Testis (tissue), 3 donors: ENCODE data around the gene COLEC11. TPM values are rescaled to one million over a fixed set of nuclear protein-coding genes. Genes with fewer than 3 reads are reported as not detected.
"Not testable (repeated sequence)": the region's sequence is repeated elsewhere in the genome, so short reads cannot be mapped to it uniquely, and the experiment has no call there.

Experiments
- DNase-seq: peaks from one replicate; pipeline ENCODE4 v3.0.0-alpha.2; 2019
- H3K27ac ChIP-seq, 2 donors: fragments of 200-600 bp; sonication (generic); one replicate each; pipeline ENCODE4 v1.5.1; 2019
- H3K27me3 ChIP-seq: fragments of 200-600 bp; sonication (generic); one replicate; pipeline ENCODE4 v1.5.1; 2019
- H3K36me3 ChIP-seq: fragments of 200-600 bp; sonication (generic); one replicate; pipeline ENCODE4 v1.5.1; 2017; ENCODE audit warnings: low read depth; ENCODE audit errors: missing control alignments
- H3K4me1 ChIP-seq: fragments of 200-600 bp; sonication (generic); one replicate; pipeline ENCODE4 v1.5.1; 2019
- H3K4me3 ChIP-seq, 2 donors: fragments of 200-600 bp; sonication (generic); one replicate each; pipeline ENCODE4 v1.5.1; 2017 to 2019
- H3K9me3 ChIP-seq: fragments of 200-600 bp; sonication (generic); one replicate; pipeline ENCODE4 v1.5.1; 2017
- POLR2A ChIP-seq: fragments of 450-650 bp; IDR thresholded peaks from one replicate; pipeline ENCODE4 v1.6.1; 2017; ENCODE audit warnings: antibody characterized with exemption, mild to moderate bottlenecking, moderate library complexity
- WGBS, 2 donors: methylation state at CpG; one replicate each; pipeline ENCODE4 v1.1.5; 2018; 5-methylcytosine and 5-hydroxymethylcytosine counted together
- intact Hi-C: fragments of 100-400 bp; cut with DNase I; formaldehyde crosslinking; loops from one replicate; pipeline ENCODE4 v1.15.1; 2023; ENCODE audit warnings: low total_unique reads
- polyA plus RNA-seq: library from polyadenylated mRNA; stranded (reverse); fragments of 350-450 nt; fragmentation: Illumina TruSeq; extraction: RNeasy Lipid Tissue Mini Kit (QIAGEN cat#74804); gene quantifications from one replicate; pipeline ENCODE4 v1.2.3, GENCODE V29; 2014; ENCODE audit warnings: low read depth, low replicate concordance; ENCODE audit not compliant: insufficient read depth
- total RNA-seq, 2 donors: library from RNA; depleted of rRNA; stranded (reverse); fragments of >200 nt; gene quantifications; one replicate each; pipeline ENCODE4 v1.2.3, GENCODE V29; 2016
- TF ChIP-seq, protein P1 (sequence below), 3 experiments: fragments of 450-650 bp in 2 of 3; fragments of 200-600 bp in 1 of 3; sonication (generic) in 1 of 3; IDR thresholded peaks; one replicate each; pipeline ENCODE4 v1.5.1; 2016 to 2019; ENCODE audit warnings: antibody characterized with exemption in 3 of 3, mild to moderate bottlenecking in 2 of 3, moderate library complexity in 1 of 3

COLEC11 gene
- total and polyA plus RNA-seq, 3 donors from 2014 or later = 12.7 to 15.8 (median 15.4) TPM

DNA sequence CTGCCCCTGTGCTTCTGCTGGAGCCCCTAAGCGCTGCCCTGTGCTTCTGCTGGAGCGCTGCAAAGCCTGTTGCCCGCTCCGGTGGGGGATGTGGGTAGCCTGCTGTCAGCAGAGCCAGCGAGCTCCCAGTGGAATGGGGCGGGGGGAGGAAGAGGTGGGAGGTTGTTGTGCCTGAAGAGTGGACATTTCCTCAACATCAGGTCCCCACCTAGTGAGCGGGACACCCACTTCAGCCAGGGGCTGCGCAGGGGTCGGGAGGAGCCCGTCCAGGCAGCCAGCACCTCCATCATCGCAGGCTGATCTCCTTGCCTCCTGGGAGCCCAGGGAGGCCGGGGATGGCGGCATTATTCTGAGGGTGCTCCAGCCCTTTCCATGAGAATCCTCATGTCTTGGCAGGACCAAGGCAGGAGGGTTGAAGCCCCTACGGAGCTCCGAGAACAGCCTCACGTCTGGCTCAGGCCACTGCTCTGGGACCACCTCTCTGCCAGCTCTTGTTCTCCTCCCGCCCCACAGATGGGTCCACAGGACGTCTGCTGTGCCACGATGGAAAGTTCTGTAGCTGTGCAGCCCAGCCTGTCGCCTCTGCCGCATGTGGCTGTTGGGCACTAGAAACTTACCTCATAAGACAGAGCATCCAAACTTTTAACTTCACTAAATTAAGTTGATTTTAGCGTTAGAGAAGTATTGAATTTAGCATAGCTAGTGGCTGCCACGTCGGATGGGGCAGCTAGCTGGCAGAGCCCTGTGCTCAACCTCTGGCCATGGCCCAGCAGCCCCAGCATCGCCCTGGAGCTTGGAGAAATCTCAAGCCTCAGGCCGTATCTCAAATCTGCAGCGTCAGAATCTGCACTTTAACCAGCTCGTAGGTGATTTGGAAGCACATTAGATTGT, 61.2 kb downstream of the COLEC11 start:
- H3K4me3 ChIP-seq = no peak overlapping the region
- intact Hi-C loops = no loop called here
- H3K27me3 ChIP-seq = no peaks in the 10 kb centered on the region
- 68 to 85% methylated on average over 12 to 28 of the region's 28 CpGs for WGBS, 2 donors
- no peak for TF ChIP-seq POLR2A
- TF ChIP-seq, protein P1, sequence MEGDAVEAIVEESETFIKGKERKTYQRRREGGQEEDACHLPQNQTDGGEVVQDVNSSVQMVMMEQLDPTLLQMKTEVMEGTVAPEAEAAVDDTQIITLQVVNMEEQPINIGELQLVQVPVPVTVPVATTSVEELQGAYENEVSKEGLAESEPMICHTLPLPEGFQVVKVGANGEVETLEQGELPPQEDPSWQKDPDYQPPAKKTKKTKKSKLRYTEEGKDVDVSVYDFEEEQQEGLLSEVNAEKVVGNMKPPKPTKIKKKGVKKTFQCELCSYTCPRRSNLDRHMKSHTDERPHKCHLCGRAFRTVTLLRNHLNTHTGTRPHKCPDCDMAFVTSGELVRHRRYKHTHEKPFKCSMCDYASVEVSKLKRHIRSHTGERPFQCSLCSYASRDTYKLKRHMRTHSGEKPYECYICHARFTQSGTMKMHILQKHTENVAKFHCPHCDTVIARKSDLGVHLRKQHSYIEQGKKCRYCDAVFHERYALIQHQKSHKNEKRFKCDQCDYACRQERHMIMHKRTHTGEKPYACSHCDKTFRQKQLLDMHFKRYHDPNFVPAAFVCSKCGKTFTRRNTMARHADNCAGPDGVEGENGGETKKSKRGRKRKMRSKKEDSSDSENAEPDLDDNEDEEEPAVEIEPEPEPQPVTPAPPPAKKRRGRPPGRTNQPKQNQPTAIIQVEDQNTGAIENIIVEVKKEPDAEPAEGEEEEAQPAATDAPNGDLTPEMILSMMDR (IDR thresholded peaks at IDR 0.05) = no peak
- no peak overlapping the region for H3K27ac ChIP-seq
- no peaks in the 10 kb centered on the region for H3K9me3 ChIP-seq
- H3K4me1 ChIP-seq = peaks cover 37% of the 10 kb centered on the region
- H3K36me3 ChIP-seq = no peaks in the 10 kb centered on the region
- no peak for DNase-seq

DNA sequence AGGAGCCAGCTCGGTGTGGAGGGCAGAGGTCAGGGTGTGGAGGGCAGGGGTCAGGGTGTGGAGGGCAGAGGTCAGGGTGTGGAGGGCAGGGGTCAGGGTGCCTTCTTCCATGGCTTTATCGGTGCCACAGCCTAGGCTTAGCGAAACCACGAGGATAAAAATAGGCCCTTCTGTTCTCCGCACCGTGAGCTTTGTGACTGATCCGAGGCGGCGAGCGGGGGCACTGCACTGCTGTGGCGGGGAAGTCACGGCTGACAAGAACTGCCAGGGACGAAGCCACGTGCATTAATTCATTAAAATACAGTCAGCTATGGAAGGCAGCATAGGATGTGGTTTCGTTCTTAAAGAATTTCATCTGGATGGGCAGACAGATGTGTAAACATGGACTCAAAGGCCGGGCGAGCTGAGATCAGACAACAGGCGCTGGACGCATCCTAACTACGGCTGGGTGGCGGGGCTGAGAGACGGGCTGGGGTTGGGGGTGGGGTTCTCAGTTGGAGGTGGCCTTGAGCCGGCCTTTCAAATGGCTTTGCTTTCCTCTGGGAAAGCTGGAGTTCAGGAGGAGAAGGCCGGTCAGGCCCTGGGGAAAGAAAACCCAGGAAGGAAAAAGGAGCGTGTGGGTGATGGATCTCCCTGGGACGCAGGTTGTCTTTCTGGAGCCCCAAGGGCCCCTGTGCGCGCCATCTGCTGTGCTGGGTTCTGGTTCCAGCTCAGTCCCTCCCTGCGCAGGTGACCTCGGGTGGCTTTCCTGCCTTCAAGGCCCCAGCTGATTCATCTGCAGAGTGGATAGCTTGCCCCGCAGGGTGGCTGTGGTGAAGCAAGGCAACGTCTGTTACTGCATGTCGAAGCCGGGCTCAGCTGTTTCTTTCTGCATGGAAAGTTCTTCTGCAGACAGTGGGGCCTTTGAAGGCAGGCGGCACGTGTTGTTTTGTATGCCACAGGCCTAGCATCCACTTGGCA, 62.1 kb downstream of the COLEC11 start:
- peaks cover 30% of the 10 kb centered on the region for H3K4me1 ChIP-seq
- peak; percentile 44 for DNase-seq
- H3K4me3 ChIP-seq = no peak overlapping the region
- H3K9me3 ChIP-seq = no peaks in the 10 kb centered on the region
- no peaks in the 10 kb centered on the region for H3K36me3 ChIP-seq
- H3K27ac ChIP-seq = peak overlapping the region; percentile 15 to 53
- intact Hi-C loops = no loop called here
- no peaks in the 10 kb centered on the region for H3K27me3 ChIP-seq
- 62 to 73% methylated on average over 36 of the region's 36 CpGs for WGBS, 2 donors
- no peak for TF ChIP-seq POLR2A
- TF ChIP-seq, protein P1 (IDR thresholded peaks at IDR 0.05) = no peak

DNA sequence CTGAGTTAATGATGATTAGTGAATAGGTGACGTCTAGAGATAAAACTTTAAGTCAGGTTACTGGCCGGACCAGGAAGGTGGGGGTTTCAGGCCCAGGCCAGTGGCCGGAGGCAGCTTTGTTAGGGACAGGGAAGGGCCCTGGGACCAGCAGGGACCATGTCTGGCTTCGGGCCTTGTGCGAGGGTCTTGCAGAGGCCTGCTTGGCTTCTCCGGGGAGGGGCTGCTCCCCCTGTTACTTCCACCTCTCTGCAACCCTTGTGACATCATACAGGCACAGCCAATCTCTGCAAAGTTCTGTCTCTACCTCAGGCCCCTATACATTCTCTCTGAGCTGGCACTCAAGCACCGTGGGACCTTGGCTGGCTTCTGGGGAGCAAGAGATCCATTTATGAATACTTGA, 63.0 kb downstream of the COLEC11 start, which contains the start of gene ALLC:
Gene ALLC, plus strand, starts transcription at position 320 of the 400 bp plus-strand sequence. CDS start 12,958 bp downstream, outside the sequence.
- H3K9me3 ChIP-seq = no peaks in the 10 kb centered on the region
- no peaks in the 10 kb centered on the region for H3K36me3 ChIP-seq
- no peak for DNase-seq
- H3K27ac ChIP-seq = peak within 1 kb of the TSS; percentile 60 to 80
- 87 to 89% methylated on average over 7 of the region's 7 CpGs for WGBS, 2 donors
- H3K27me3 ChIP-seq = no peaks in the 10 kb centered on the region
- intact Hi-C loops = no loop called here
- H3K4me3 ChIP-seq = no peak within 1 kb of the TSS
- H3K4me1 ChIP-seq = peaks cover 28% of the 10 kb centered on the region
- TF ChIP-seq, protein P1 (IDR thresholded peaks at IDR 0.05) = no peak
- no peak for TF ChIP-seq POLR2A

DNA sequence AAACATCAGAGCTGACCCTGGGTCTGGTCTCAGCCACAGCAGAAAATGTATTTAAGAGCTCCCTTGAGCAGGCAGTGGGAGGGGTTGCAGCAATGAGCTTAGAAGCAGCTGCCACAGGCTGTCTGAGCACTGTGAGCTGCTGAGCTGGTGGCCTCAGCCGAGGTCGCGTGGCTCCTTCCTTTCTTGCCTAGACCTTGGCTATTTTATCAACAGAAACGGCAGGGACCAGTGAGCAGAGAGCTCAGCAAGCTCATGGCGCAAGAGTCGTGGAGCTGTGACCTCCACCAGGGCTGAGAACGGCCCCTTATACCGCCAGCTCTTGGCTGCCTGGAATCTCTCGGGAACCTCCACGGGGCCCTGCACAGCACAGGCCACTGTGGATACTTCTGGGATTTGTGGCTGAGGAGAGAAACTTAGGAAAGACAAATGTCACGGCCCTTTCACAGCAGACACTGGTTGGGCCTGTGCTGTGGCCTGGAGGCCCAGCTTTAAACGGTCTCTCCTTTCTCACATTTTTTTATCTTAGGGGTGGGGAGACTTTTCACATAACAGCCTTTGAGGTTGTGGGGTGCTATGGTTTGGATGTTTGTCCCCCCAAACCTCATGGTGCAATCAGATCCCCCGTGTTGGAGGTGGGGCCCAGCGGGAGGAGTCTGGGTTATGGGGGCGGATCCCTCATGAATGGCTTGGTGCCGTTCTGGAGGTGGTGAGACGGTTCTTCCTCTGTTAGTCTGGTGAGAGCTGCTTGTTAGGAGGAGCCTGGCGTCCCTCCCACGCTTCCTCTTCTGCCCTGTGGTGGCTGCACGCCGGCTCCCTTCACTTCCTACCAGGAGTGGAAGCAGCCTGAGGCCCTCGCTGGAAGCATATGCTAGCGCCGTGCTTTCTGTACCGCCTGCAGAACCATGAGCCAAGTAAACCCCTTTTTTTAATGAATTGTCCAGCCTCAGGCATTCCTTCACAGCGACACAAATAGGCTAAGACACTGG, 64.8 kb downstream of the COLEC11 start:
- H3K4me1 ChIP-seq = peaks cover 28% of the 10 kb centered on the region
- no peaks in the 10 kb centered on the region for H3K27me3 ChIP-seq
- whole genome bisulfite sequencing, 2 donors = 40 to 43% methylated on average over 15 to 26 of the region's 26 CpGs
- intact Hi-C loops = no loop called here
- no peak for TF ChIP-seq POLR2A
- TF ChIP-seq, protein P1 (IDR thresholded peaks at IDR 0.05) = no peak
- peak overlapping the region; percentile 60 to 80 for H3K27ac ChIP-seq
- no peaks in the 10 kb centered on the region for H3K9me3 ChIP-seq
- no peak overlapping the region for H3K4me3 ChIP-seq
- peak; percentile 75 for DNase-seq
- H3K36me3 ChIP-seq = no peaks in the 10 kb centered on the region

DNA sequence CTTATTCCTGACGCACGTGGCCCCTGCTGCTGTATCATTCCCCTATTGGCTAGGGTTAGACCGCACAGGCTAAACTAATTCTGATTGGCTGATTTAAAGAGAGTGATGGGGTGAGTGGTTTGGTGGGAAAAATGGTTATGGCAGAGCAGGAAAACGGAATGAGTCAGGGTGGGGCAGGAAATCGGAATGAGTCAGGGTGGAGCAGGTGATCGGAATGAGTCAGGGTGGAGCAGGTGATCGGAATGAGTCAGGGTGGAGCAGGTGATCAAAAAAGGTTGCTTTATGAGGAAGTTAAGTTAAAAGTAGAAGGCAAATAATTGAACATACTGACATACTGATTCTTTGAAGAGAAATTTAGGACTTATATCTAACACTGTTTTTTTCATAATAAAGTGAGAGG, 65.7 kb downstream of the COLEC11 start:
- H3K27me3 ChIP-seq, H3K36me3 ChIP-seq, H3K4me3 ChIP-seq, H3K9me3 ChIP-seq, intact Hi-C loops, DNase-seq: not testable (repeated sequence)
- Histone ChIP-seq H3K27ac (peak overlapping the region in 1 of 2 donors; percentile 80), H3K4me1 (peaks cover 28% of the 10 kb centered on the region)
- WGBS, 2 donors = 65 to 72% methylated on average over 7 of the region's 7 CpGs
